Naive thymus-derived CD8-positive, alpha-beta T cell (primary cell): ENCODE measurements around the gene LYZ. TPM values are rescaled to one million over a fixed set of nuclear protein-coding genes. Genes with fewer than 3 reads are reported as not detected.
A peak's percentile ranks its signal among the peaks of the same experiment; 100 is the strongest.

Experiments
- ATAC-seq, 2 donors: fragments of 150-1000 bp; cut with Tn5 transposase in 1 of 2; sonication (Bioruptor Pico), chemical (Tn5 transposase) in 1 of 2; 1 replicate in 1 of 2; 2 replicates in 1 of 2; pipeline ENCODE4 v1.10.0; 2021; ENCODE audit warnings: mild to moderate bottlenecking in 2 of 2, moderate library complexity in 2 of 2
- POLR2A ChIA-PET: fragments of 350-600 bp; sonication (Branson Sonifier 250); formaldehyde crosslinking; loops from one replicate; lab custom pipeline; 2021; ENCODE audit warnings: antibody characterized with exemption; lab: Charles Lee
- DNase-seq, 10 donors: peaks; one replicate each; pipeline versions ENCODE4 v3.0.0 to v3.0.0-alpha.2; 2020 to 2022
- H3K27ac Mint-ChIP-seq, 10 donors: one replicate each; pipeline ENCODE4 v1.8.0; 2020 to 2022; ENCODE audit warnings: mild to moderate bottlenecking in 10 of 10, mixed read lengths in 10 of 10, moderate library complexity in 4 of 10, inconsistent platforms in 1 of 10
- H3K27me3 Mint-ChIP-seq, 5 donors: one replicate each; pipeline ENCODE4 v1.8.0; 2021 to 2022; ENCODE audit warnings: mixed read lengths in 5 of 5
- H3K36me3 Mint-ChIP-seq, 3 donors: one replicate each; pipeline ENCODE4 v1.8.0; 2020 to 2022; ENCODE audit warnings: mixed read lengths in 3 of 3, mild to moderate bottlenecking in 2 of 3, inconsistent platforms in 1 of 3
- H3K4me1 Mint-ChIP-seq, 4 donors: one replicate each; pipeline ENCODE4 v1.8.0; 2021 to 2022; ENCODE audit warnings: mixed read lengths in 4 of 4
- H3K4me3 Mint-ChIP-seq, 10 donors: one replicate each; pipeline ENCODE4 v1.8.0; 2020 to 2022; ENCODE audit warnings: mild to moderate bottlenecking in 10 of 10, mixed read lengths in 10 of 10, moderate library complexity in 6 of 10, inconsistent platforms in 1 of 10
- H3K9me3 Mint-ChIP-seq, 9 donors: one replicate each; pipeline ENCODE4 v1.8.0; 2020 to 2022; ENCODE audit warnings: mixed read lengths in 9 of 9, mild to moderate bottlenecking in 3 of 9, inconsistent platforms in 1 of 9, moderate library complexity in 1 of 9
- polyA plus RNA-seq, 3 donors: library from polyadenylated mRNA; unstranded; fragments of 300-500 nt; fragmentation: Illumina TruSeq; gene quantifications; one replicate each; pipeline ENCODE4 v1.2.3, GENCODE V29; 2021
- total RNA-seq, 8 experiments: library from RNA in 2 of 8; stranded (reverse) in 2 of 8; gene quantifications; one replicate each; pipeline ENCODE4 v1.2.3 and lab custom pipeline; 2021 to 2026

Gene LYZ
- total and polyA plus RNA-seq, 5 experiments from 2014 or later: 0.09 to 17.3 (median 7.2) TPM

- POLR2A ChIA-PET: no interaction called here
- no peak for ATAC-seq
Observed at GRCh38 chr12:69396963-69397362, 48.8 kb downstream of the LYZ start.

GRCh38 chr12:69397978-69398377, 49.8 kb downstream of the LYZ start:
- no peak for ATAC-seq
- H3K27ac Mint-ChIP-seq: no peak overlapping the region
- no peak overlapping the region for H3K4me3 Mint-ChIP-seq
- H3K36me3 Mint-ChIP-seq: peaks cover 17 to 43% (median 39%) of the 10 kb centered on the region in 3 donors
- POLR2A ChIA-PET: no interaction called here
- no peaks in the 10 kb centered on the region for H3K4me1 Mint-ChIP-seq
- peaks cover 0 to 16% (median 6%) of the 10 kb centered on the region in 9 donors for H3K9me3 Mint-ChIP-seq
- H3K27me3 Mint-ChIP-seq: no peaks in the 10 kb centered on the region
- DNase-seq: no peak

More at GRCh38 chr12:69396963-69397362, 48.8 kb downstream of the LYZ start:
- Mint-ChIP-seq H3K36me3 (peaks cover 17 to 49% (median 42%) of the 10 kb centered on the region in 3 donors), H3K27ac (no peak overlapping the region), H3K27me3 (no peaks in the 10 kb centered on the region), H3K9me3 (peaks cover 0 to 16% (median 6%) of the 10 kb centered on the region in 9 donors), H3K4me1 (no peaks in the 10 kb centered on the region), H3K4me3 (no peak overlapping the region)
- no peak for DNase-seq

GRCh38 chr12:69401940-69402339, 53.8 kb downstream of the LYZ start:
- Mint-ChIP-seq H3K27ac (peak overlapping the region in 1 of 10 donors; percentile 89), H3K4me1 (no peaks in the 10 kb centered on the region), H3K36me3 (peaks cover 6 to 17% (median 14%) of the 10 kb centered on the region in 3 donors), H3K4me3 (no peak overlapping the region), H3K9me3 (peaks cover 0 to 7% (median 4%) of the 10 kb centered on the region in 9 donors), H3K27me3 (no peaks in the 10 kb centered on the region)
- DNase-seq: no peak
- POLR2A ChIA-PET: no interaction called here
- no peak for ATAC-seq

Other genes starting within 250 kb of the LYZ start
- gene CPSF6, start 108.8 kb upstream of the LYZ start, total RNA-seq: 100 to 1,000 TPM; 113 to 114 TPM
- gene CPSF6, start 108.8 kb upstream of the LYZ start, polyA plus RNA-seq: 10 to 100 TPM; 36.6 to 55.4 (median 46.0) TPM
- 10 to 100 TPM; 18.0 to 24.9 TPM for gene YEATS4, start 11.4 kb downstream of the LYZ start, total RNA-seq
- 10 to 100 TPM; 50.9 to 66.4 (median 54.4) TPM for gene YEATS4, start 11.4 kb downstream of the LYZ start, polyA plus RNA-seq
- 10 to 100 TPM; 27.2 to 33.5 TPM for gene FRS2, start 122.0 kb downstream of the LYZ start, total RNA-seq
- gene FRS2, start 122.0 kb downstream of the LYZ start, polyA plus RNA-seq: 10 to 100 TPM; 11.1 to 12.3 (median 11.6) TPM
- gene CCT2, start 237.1 kb downstream of the LYZ start, total RNA-seq: 100 to 1,000 TPM; 156 to 163 TPM
- gene CCT2, start 237.1 kb downstream of the LYZ start, polyA plus RNA-seq: 100 to 1,000 TPM; 169 to 193 (median 182) TPM